HG03025 (cell line): ENCODE results near the gene CAPNS2.
"Not testable (repeated sequence)": the region's sequence is repeated elsewhere in the genome, so short reads cannot be mapped to it uniquely, and the experiment has no call there.

Source experiments
- ATAC-seq: cut with Tn5 transposase; IDR thresholded peaks from one replicate; pipeline ENCODE4 v1.9.1; 2021; ENCODE audit warnings: mild to moderate bottlenecking, moderate library complexity; ENCODE audit not compliant: unreplicated experiment, low FRiP score

The CAPNS2 gene

GRCh38 chr16:55565086-55565485, 1.4 kb upstream of the CAPNS2 start:
- ATAC-seq = no peak

GRCh38 chr16:55567382-55567781, 898 bp downstream of the CAPNS2 start:
- ATAC-seq = no peak

GRCh38 chr16:55568207-55568606, 1.7 kb downstream of the CAPNS2 start:
- no peak for ATAC-seq

- no peak for ATAC-seq
These were observed 2.5 kb downstream of the CAPNS2 start for GRCh38 chr16:55569025-55569424.

GRCh38 chr16:55570159-55570558, 3.7 kb downstream of the CAPNS2 start:
- no peak for ATAC-seq

- no peak for ATAC-seq
These were observed 4.9 kb downstream of the CAPNS2 start for GRCh38 chr16:55571191-55571897.

- no peak for ATAC-seq
These were observed 6.0 kb downstream of the CAPNS2 start for GRCh38 chr16:55572439-55572838.

- ATAC-seq = no peak
These were observed 8.3 kb downstream of the CAPNS2 start for GRCh38 chr16:55574811-55575210.

GRCh38 chr16:55575496-55575895, 9.0 kb downstream of the CAPNS2 start:
- ATAC-seq = no peak

- ATAC-seq = no peak
These were observed 9.9 kb downstream of the CAPNS2 start for GRCh38 chr16:55576384-55576783.

GRCh38 chr16:55577887-55578286, 11.4 kb downstream of the CAPNS2 start:
- ATAC-seq = no peak

GRCh38 chr16:55585631-55586030, 19.1 kb downstream of the CAPNS2 start:
- no peak for ATAC-seq

- no peak for ATAC-seq
These were observed 22.3 kb downstream of the CAPNS2 start for GRCh38 chr16:55588799-55589198.

GRCh38 chr16:55592306-55592705, 25.8 kb downstream of the CAPNS2 start:
- ATAC-seq = no peak

- no peak for ATAC-seq
These were observed 31.4 kb downstream of the CAPNS2 start for GRCh38 chr16:55597928-55598327.

GRCh38 chr16:55605754-55606336, 39.4 kb downstream of the CAPNS2 start:
- no peak for ATAC-seq

GRCh38 chr16:55613613-55614335, 47.3 kb downstream of the CAPNS2 start:
- ATAC-seq = no peak

GRCh38 chr16:55615071-55615470, 48.6 kb downstream of the CAPNS2 start:
- no peak for ATAC-seq

- ATAC-seq = not testable (repeated sequence)
These were observed 49.2 kb downstream of the CAPNS2 start for GRCh38 chr16:55615670-55616069.
